Natural killer cell (primary cell): Measurements from ENCODE around the gene MFSD2A. TPM values are rescaled to one million over a fixed set of nuclear protein-coding genes. Genes with fewer than 3 reads are reported as not detected.

Experiments used
- ATAC-seq, 3 donors: fragments of 150-1000 bp in 2 of 3; fragments of 200-7000 bp in 1 of 3; cut with Tn5 transposase; 1 replicate in 1 of 3; 2 replicates in 2 of 3; pipeline ENCODE4 v1.10.0; 2021; ENCODE audit warnings: mild to moderate bottlenecking in 2 of 3, moderate library complexity in 2 of 3
- DNase-seq, 2 donors: peaks; one replicate each; pipeline versions ENCODE4 v3.0.0 to v3.0.0-alpha.2; 2013 to 2021; ENCODE audit warnings: mixed read lengths in 1 of 2
- H3K27ac ChIP-seq: one replicate; pipeline ENCODE4 v1.5.1; 2013; ENCODE audit warnings: mild to moderate bottlenecking, low read length
- H3K27me3 ChIP-seq: one replicate; pipeline ENCODE4 v1.6.1; 2013; ENCODE audit warnings: low read length; ENCODE audit not compliant: control insufficient read depth, insufficient read depth
- H3K36me3 ChIP-seq: one replicate; pipeline ENCODE4 v1.6.1; 2013; ENCODE audit warnings: low read length; ENCODE audit not compliant: control insufficient read depth, insufficient read depth
- H3K4me1 ChIP-seq: one replicate; pipeline ENCODE4 v1.6.1; 2013; ENCODE audit warnings: low read length; ENCODE audit not compliant: control insufficient read depth, insufficient read depth
- H3K4me3 ChIP-seq: one replicate; pipeline ENCODE4 v1.5.1; 2013; ENCODE audit warnings: low read length
- H3K9me3 ChIP-seq: one replicate; pipeline ENCODE4 v1.6.1; 2013; ENCODE audit warnings: low read length; ENCODE audit not compliant: control insufficient read depth, insufficient read depth
- H3K27ac Mint-ChIP-seq, 2 donors: one replicate each; pipeline ENCODE4 v1.8.0; 2022; ENCODE audit warnings: mild to moderate bottlenecking in 2 of 2, mixed read lengths in 2 of 2, moderate library complexity in 1 of 2
- H3K27me3 Mint-ChIP-seq, 2 donors: one replicate each; pipeline ENCODE4 v1.8.0; 2022; ENCODE audit warnings: low read depth in 2 of 2, mixed read lengths in 2 of 2
- H3K36me3 Mint-ChIP-seq: one replicate; pipeline ENCODE4 v1.8.0; 2022; ENCODE audit warnings: mixed read lengths
- H3K4me1 Mint-ChIP-seq, 2 donors: one replicate each; pipeline ENCODE4 v1.8.0; 2022; ENCODE audit warnings: mixed read lengths in 2 of 2
- H3K4me3 Mint-ChIP-seq: one replicate; pipeline ENCODE4 v1.8.0; 2022; ENCODE audit warnings: mild to moderate bottlenecking, moderate library complexity, mixed read lengths
- H3K9me3 Mint-ChIP-seq, 2 donors: one replicate each; pipeline ENCODE4 v1.8.0; 2022; ENCODE audit warnings: mixed read lengths in 2 of 2
- CTCF ChIP-seq: fragments of 200-600 bp; IDR thresholded peaks from one replicate; pipeline ENCODE4 v1.8.0; 2022; ENCODE audit warnings: antibody characterized with exemption
- WGBS: methylation state at CpG from one replicate; pipeline ENCODE4 v1.1.7; 2013; ENCODE audit warnings: missing lambda C conversion rate; ENCODE audit not compliant: insufficient coverage; 5-methylcytosine and 5-hydroxymethylcytosine counted together
- intact Hi-C: fragments of 100-400 bp; cut with micrococcal nuclease; formaldehyde crosslinking; loops from one replicate; pipeline ENCODE4 v1.14.2; 2022
- total RNA-seq, 4 donors: library from RNA; stranded (reverse); fragments of 120-200 nt in 1 of 4; gene quantifications; one replicate each; pipeline versions ENCODE4 v1.2.3 to v1.2.4, GENCODE V29; 2013 to 2022

Gene MFSD2A
- total RNA-seq, 3 donors from 2014 or later (not counting 1 experiment from before 2014, with no cell fraction given): 2.8 to 4.4 (median 3.7) TPM

DNA sequence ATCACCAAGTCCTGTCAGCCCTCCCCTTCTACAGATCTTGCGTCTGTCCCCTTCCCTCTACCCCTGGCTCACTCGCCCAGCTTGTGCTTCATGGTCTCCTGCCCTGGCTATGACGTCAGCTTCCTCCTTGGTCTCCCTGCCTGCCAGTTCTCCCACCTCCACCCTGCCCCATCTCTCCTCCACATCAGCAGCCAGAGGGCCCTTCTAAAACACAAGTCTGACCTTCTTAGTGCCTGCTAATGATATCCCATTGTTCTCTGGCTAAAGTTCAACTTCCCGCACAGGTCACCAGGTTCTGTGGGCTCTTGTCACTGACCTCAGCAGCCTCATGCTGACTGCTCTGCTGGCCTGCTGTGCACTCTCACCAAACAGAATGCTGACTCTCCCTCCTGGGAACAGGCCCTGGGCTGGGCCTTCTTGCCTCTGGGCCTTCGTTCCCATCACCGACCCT lies 28.6 kb upstream of the MFSD2A start:
- Histone ChIP-seq H3K27ac (no peak overlapping the region), H3K27me3 (no peaks in the 10 kb centered on the region), H3K4me1 (peaks cover 5% of the 10 kb centered on the region), H3K36me3 (no peaks in the 10 kb centered on the region), H3K9me3 (no peaks in the 10 kb centered on the region), H3K4me3 (no peak overlapping the region)
- Mint-ChIP-seq H3K36me3 (no peaks in the 10 kb centered on the region), H3K4me3 (no peak overlapping the region), H3K9me3 (no peaks in the 10 kb centered on the region), H3K4me1 (peaks cover 0 to 9% of the 10 kb centered on the region in 2 donors), H3K27me3 (peaks cover 0 to 7% of the 10 kb centered on the region in 2 donors), H3K27ac (no peak overlapping the region)
- DNase-seq (no peak), ATAC-seq (no peak)
- no peak for TF ChIP-seq CTCF
- intact Hi-C loops: no loop called here
- WGBS: 58% methylated on average over 6 of the region's 6 CpGs

DNA sequence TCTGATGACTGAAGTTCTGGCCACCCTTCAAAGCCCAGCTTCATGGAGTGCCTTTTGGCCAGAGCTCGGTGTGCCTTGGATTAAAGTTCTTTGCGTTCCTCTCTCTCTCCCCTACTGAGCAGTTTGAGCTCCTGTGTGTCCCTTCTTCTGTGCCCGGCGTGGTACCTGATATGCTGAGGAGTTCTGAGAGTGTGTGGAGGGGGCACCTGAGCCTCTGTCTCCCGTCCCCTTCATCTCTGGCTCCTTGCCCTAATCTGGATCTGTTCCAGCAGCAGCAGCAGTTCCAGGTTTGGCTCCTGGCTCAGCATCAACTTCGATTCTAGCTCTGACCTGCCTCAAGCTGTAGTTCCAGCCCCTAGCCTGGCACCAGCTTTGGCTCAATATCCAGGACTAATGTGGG lies 28.1 kb upstream of the MFSD2A start:
- no peak overlapping the region for H3K27ac ChIP-seq
- H3K4me1 Mint-ChIP-seq: peaks cover 0 to 9% of the 10 kb centered on the region in 2 donors
- H3K4me1 ChIP-seq: peaks cover 5% of the 10 kb centered on the region
- ATAC-seq (no peak), DNase-seq (no peak)
- 74% methylated on average over 5 of the region's 6 CpGs for WGBS
- H3K36me3 Mint-ChIP-seq: no peaks in the 10 kb centered on the region
- no peak for TF ChIP-seq CTCF
- no peaks in the 10 kb centered on the region for H3K9me3 Mint-ChIP-seq
- H3K4me3 Mint-ChIP-seq: no peak overlapping the region
- H3K27me3 Mint-ChIP-seq: peaks cover 0 to 7% of the 10 kb centered on the region in 2 donors
- intact Hi-C loops: no loop called here
- H3K4me3 ChIP-seq: no peak overlapping the region
- H3K27ac Mint-ChIP-seq: no peak overlapping the region
- no peaks in the 10 kb centered on the region for H3K36me3 ChIP-seq
- H3K27me3 ChIP-seq: no peaks in the 10 kb centered on the region
- H3K9me3 ChIP-seq: no peaks in the 10 kb centered on the region

DNA sequence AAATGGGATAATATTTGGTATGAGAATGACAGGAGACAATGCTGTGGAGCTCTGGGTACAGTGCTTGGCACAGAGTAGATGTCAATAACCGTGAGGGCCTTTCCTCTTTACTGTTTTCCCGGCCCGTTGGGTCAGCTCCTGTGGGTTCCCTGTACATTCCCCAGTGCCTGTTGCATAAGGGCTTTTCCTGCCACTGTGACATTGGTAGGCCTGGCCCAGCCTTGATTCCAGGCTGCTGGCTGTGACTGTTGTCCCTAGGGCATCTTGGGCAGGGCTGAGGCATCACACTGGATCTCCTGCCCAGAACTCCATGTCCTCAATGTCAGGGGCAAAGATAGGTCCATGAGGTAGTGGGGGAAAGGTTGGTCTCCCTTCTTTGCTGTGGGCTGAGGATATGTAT lies 27.4 kb upstream of the MFSD2A start:
- no peak overlapping the region for H3K27ac ChIP-seq
- peaks cover 0 to 5% of the 10 kb centered on the region in 2 donors for H3K27me3 Mint-ChIP-seq
- H3K9me3 ChIP-seq: no peaks in the 10 kb centered on the region
- H3K9me3 Mint-ChIP-seq: no peaks in the 10 kb centered on the region
- no peak overlapping the region for H3K4me3 ChIP-seq
- H3K4me1 Mint-ChIP-seq: peaks cover 0 to 9% of the 10 kb centered on the region in 2 donors
- ATAC-seq (no peak), DNase-seq (no peak)
- H3K36me3 ChIP-seq: no peaks in the 10 kb centered on the region
- 89% methylated on average over 3 of the region's 3 CpGs for WGBS
- H3K27ac Mint-ChIP-seq: no peak overlapping the region
- no peak overlapping the region for H3K4me3 Mint-ChIP-seq
- H3K27me3 ChIP-seq: no peaks in the 10 kb centered on the region
- H3K4me1 ChIP-seq: peaks cover 5% of the 10 kb centered on the region
- intact Hi-C loops: no loop called here
- H3K36me3 Mint-ChIP-seq: no peaks in the 10 kb centered on the region
- no peak for TF ChIP-seq CTCF

GRCh38 chr1:39928809-39929587 lies 25.9 kb upstream of the MFSD2A start:
- Mint-ChIP-seq H3K9me3 (no peaks in the 10 kb centered on the region), H3K36me3 (no peaks in the 10 kb centered on the region), H3K4me3 (no peak overlapping the region), H3K4me1 (peaks cover 0 to 9% of the 10 kb centered on the region in 2 donors), H3K27me3 (peaks cover 0 to 7% of the 10 kb centered on the region in 2 donors), H3K27ac (no peak overlapping the region)
- Histone ChIP-seq H3K9me3 (no peaks in the 10 kb centered on the region), H3K36me3 (no peaks in the 10 kb centered on the region), H3K27me3 (no peaks in the 10 kb centered on the region), H3K4me1 (peaks cover 13% of the 10 kb centered on the region), H3K4me3 (no peak overlapping the region), H3K27ac (no peak overlapping the region)
- WGBS: 73% methylated on average over 7 of the region's 7 CpGs
- ATAC-seq (no peak), DNase-seq (no peak)
- intact Hi-C loops: no loop called here
- no peak for TF ChIP-seq CTCF
